Measurements from ENCODE around the gene MAP3K4.

- no peak for TF ChIP-seq CTCF (IDR thresholded peaks at IDR 0.05)
- no peak for TF ChIP-seq POLR2A (IDR thresholded peaks at IDR 0.05)
These were observed 47.6 kb upstream of the MAP3K4 start for GRCh38 chr6:160943997-160944396.
